Neural cell (in vitro differentiated cells): ENCODE results near the gene LNX2.

ENCODE experiments used
- EZH2 ChIP-seq: fragments of 200-600, 300-800 bp; shearing (Covaris generic), sonication (generic); IDR thresholded peaks from 2 replicates; pipeline ENCODE4 v1.6.1; 2014; ENCODE audit warnings: antibody characterized with exemption, low read length, borderline replicate concordance, mild to moderate bottlenecking; ENCODE audit not compliant: insufficient read depth, poor library complexity, severe bottlenecking
- MXI1 ChIP-seq: fragments of 450-650 bp; conservative IDR thresholded peaks from 2 replicates; pipeline ENCODE4 v1.6.1; 2014; ENCODE audit warnings: antibody characterized with exemption, mild to moderate bottlenecking; ENCODE audit not compliant: poor library complexity, severe bottlenecking
- POLR2AphosphoS5 ChIP-seq: IDR thresholded peaks from 2 replicates; pipeline ENCODE4 v1.6.1; 2012
- RAD21 ChIP-seq: fragments of 450-650 bp; conservative IDR thresholded peaks from 2 replicates; pipeline ENCODE4 v1.6.1; 2014; ENCODE audit warnings: antibody characterized with exemption, mild to moderate bottlenecking, moderate library complexity
- TAF1 ChIP-seq: IDR thresholded peaks from 2 replicates; pipeline ENCODE4 v1.6.1; 2012; ENCODE audit warnings: low read depth
- TF ChIP-seq, protein P1 (sequence below): fragments of 450-650 bp; IDR thresholded peaks from 2 replicates; pipeline ENCODE4 v1.5.1; 2014; ENCODE audit warnings: antibody characterized with exemption, mild to moderate bottlenecking, moderate library complexity; ENCODE audit not compliant: poor library complexity, severe bottlenecking

GRCh38 chr13:27637289-27637626, 16.9 kb upstream of the LNX2 start:
- TF ChIP-seq, protein P1, sequence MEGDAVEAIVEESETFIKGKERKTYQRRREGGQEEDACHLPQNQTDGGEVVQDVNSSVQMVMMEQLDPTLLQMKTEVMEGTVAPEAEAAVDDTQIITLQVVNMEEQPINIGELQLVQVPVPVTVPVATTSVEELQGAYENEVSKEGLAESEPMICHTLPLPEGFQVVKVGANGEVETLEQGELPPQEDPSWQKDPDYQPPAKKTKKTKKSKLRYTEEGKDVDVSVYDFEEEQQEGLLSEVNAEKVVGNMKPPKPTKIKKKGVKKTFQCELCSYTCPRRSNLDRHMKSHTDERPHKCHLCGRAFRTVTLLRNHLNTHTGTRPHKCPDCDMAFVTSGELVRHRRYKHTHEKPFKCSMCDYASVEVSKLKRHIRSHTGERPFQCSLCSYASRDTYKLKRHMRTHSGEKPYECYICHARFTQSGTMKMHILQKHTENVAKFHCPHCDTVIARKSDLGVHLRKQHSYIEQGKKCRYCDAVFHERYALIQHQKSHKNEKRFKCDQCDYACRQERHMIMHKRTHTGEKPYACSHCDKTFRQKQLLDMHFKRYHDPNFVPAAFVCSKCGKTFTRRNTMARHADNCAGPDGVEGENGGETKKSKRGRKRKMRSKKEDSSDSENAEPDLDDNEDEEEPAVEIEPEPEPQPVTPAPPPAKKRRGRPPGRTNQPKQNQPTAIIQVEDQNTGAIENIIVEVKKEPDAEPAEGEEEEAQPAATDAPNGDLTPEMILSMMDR: no peak
- TF ChIP-seq EZH2 (no peak), POLR2AphosphoS5 (no peak), TAF1 (no peak), MXI1 (no peak), RAD21 (no peak)
